Adrenal gland (tissue), 12 donors: Measurements from ENCODE around the gene KCNIP2. TPM values are rescaled to one million over a fixed set of nuclear protein-coding genes. Genes with fewer than 3 reads are reported as not detected.
"Not testable (repeated sequence)": the region's sequence is repeated elsewhere in the genome, so short reads cannot be mapped to it uniquely, and the experiment has no call there.

Experiments used
- DNase-seq, 7 donors: peaks; one replicate each; pipeline ENCODE4 v3.0.0-alpha.2; 2019 to 2020
- H3K27ac ChIP-seq, 5 donors: fragments of 200-600 bp; sonication (generic) in 4 of 5; 1 replicate in 3 of 5; 2 replicates in 2 of 5; pipeline versions ENCODE4 v1.5.1 to v1.8.0; 2016 to 2020; ENCODE audit warnings: mild to moderate bottlenecking in 1 of 5
- H3K27me3 ChIP-seq: fragments of 200-600 bp; 2 replicates; pipeline ENCODE4 v1.8.0; 2021
- H3K36me3 ChIP-seq, 2 donors: fragments of 200-600 bp; replicated peaks in 1 of 2; 1 replicate in 1 of 2; 2 replicates in 1 of 2; pipeline versions ENCODE4 v1.5.1 to v1.8.0; 2018 to 2022
- H3K4me1 ChIP-seq, 2 donors: fragments of 200-600 bp; replicated peaks in 1 of 2; 1 replicate in 1 of 2; 2 replicates in 1 of 2; pipeline versions ENCODE4 v1.5.1 to v1.8.0; 2018 to 2021
- H3K4me3 ChIP-seq, 4 donors: fragments of 200-600 bp; sonication (generic) in 3 of 4; one replicate each; pipeline ENCODE4 v1.5.1; 2016 to 2018
- H3K9me3 ChIP-seq, 3 donors: fragments of 200-600 bp; sonication (generic) in 1 of 3; replicated peaks in 1 of 3; 1 replicate in 2 of 3; 2 replicates in 1 of 3; pipeline versions ENCODE4 v1.5.1 to v1.8.0; 2016 to 2021
- CTCF ChIP-seq, 6 experiments: fragments of 450-650 bp in 4 of 6; fragments of 200-600 bp in 2 of 6; sonication (generic) in 1 of 6; IDR thresholded peaks; 1 replicate in 5 of 6; 2 replicates in 1 of 6; pipeline versions ENCODE4 v1.5.1 to v1.8.0; 2016 to 2021; ENCODE audit warnings: antibody characterized with exemption in 6 of 6, mild to moderate bottlenecking in 2 of 6, moderate library complexity in 1 of 6
- POLR2A ChIP-seq, 2 donors: fragments of 450-650 bp; IDR thresholded peaks; one replicate each; pipeline ENCODE4 v1.6.1; 2017; ENCODE audit warnings: antibody characterized with exemption in 2 of 2, mild to moderate bottlenecking in 2 of 2, moderate library complexity in 1 of 2
- WGBS, 4 donors: extraction: QIAGEN DNeasy Blood & Tissue Kit in 2 of 4; methylation state at CpG; one replicate each; pipeline versions ENCODE4 v1.1.5 to v1.1.7; 2013 to 2017; 5-methylcytosine and 5-hydroxymethylcytosine counted together
- intact Hi-C, 2 donors: fragments of 100-400 bp; cut with DNase I; formaldehyde crosslinking; loops; one replicate each; pipeline versions ENCODE4 v1.14.1 to v1.15.0; 2022 to 2023
- polyA plus RNA-seq, 3 donors: library from polyadenylated mRNA; stranded (reverse); fragments of 200-250 nt in 2 of 3; fragments of 350-450 nt in 1 of 3; fragmentation: Illumina TruSeq in 1 of 3; extraction: RNeasy Lipid Tissue Mini Kit (QIAGEN cat#74804) in 1 of 3; gene quantifications; one replicate each; pipeline ENCODE4 v1.2.3, GENCODE V29; 2013 to 2014
- total RNA-seq, 9 donors: library from RNA; depleted of rRNA in 4 of 9; stranded (reverse); fragments of >200 nt in 4 of 9; fragments of 120-200 nt in 1 of 9; fragmentation: NEBNext Ultra II Directional in 1 of 9; extraction: Animal tissue kit (Norgen Biotek cat#: 25700) in 1 of 9; gene quantifications; one replicate each; pipeline versions ENCODE4 v1.1.0 to v1.2.4, GENCODE V29; 2013 to 2023
- donor health status: healthy with polysubstance abuse.
- donor health status: Bipolar disorder and iron deficiency.
- donor health status: DM: yes; HTN: yes; CAD: no.
- donor health status: DM: no; HTN: no; CAD: no.
- donor health status: DM: no; HTN: no; CAD: no.
- donor health status: DM: yes; HTN: yes; CAD: no.

Gene KCNIP2
- total and polyA plus RNA-seq, 12 donors, result 2.2 to 23.0 (median 4.6) TPM; not detected in 1

DNA sequence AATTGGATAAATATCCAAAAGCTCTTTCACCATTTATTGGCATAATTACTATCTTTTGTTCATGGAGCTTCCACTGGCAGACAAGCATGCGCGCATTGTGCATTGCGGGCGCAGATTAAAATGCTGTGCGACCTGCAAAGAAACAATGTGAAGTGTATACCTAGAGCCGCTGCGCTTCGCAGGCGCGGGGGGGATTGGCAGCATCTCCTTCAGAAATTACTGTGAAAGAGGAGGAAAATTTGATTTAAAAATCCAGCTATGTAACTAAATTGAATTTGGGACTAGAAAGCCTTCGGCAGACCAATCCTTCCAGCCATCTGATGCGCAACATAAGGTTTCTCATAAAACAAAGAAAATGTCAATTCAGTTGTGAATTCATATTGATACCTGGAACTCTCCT lies 50.1 kb downstream of the KCNIP2 start:
- Histone ChIP-seq H3K27ac (no peak overlapping the region), H3K4me1 (no peaks in the 10 kb centered on the region), H3K27me3 (no peaks in the 10 kb centered on the region), H3K9me3 (no peaks in the 10 kb centered on the region), H3K36me3 (peaks cover 0 to 99% of the 10 kb centered on the region in 2 donors), H3K4me3 (no peak overlapping the region)
- no peak for TF ChIP-seq CTCF (IDR thresholded peaks at IDR 0.05)
- TF ChIP-seq POLR2A (IDR thresholded peaks at IDR 0.05), result no peak
- no peak for DNase-seq
- 89 to 98% (median 93%) methylated on average over 12 of the region's 12 CpGs for WGBS, 4 donors
- intact Hi-C loops, result loop anchor here in 1 of 2 donors (10.0 kb wide), 1 partner anchor 849 kb away; no protein-coding TSS in a partner anchor

DNA sequence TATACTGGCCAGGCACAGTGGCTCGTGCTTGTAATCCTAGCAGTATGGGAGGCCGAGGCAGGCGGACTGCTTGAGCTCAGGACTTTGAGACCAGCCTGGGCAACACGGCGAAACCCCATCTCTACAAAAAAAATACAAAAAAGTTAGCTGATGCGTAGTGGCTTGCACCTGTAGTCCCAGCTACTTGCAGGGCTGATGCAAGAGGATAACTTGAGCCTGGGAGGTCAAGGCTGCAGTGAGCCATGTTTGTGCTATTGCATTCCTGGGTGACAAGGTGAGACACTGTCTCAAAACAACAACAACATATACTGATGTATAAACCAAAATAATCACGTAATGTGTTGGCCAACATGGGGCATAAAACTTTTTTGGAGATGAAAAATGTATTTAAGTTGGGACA lies 53.9 kb downstream of the KCNIP2 start:
- Histone ChIP-seq H3K36me3 (peaks cover 0 to 97% of the 10 kb centered on the region in 2 donors), H3K27ac (no peak overlapping the region), H3K4me1 (no peaks in the 10 kb centered on the region), H3K27me3 (no peaks in the 10 kb centered on the region), H3K4me3 (no peak overlapping the region), H3K9me3 (no peaks in the 10 kb centered on the region)
- no peak for TF ChIP-seq CTCF (IDR thresholded peaks at IDR 0.05)
- WGBS, 4 donors, result 89 to 97% (median 92%) methylated on average over 7 of the region's 7 CpGs
- intact Hi-C loops, result loop anchor here in 1 of 2 donors (10.0 kb wide), 1 partner anchor 845 kb away; no protein-coding TSS in a partner anchor
- no peak for DNase-seq

DNA sequence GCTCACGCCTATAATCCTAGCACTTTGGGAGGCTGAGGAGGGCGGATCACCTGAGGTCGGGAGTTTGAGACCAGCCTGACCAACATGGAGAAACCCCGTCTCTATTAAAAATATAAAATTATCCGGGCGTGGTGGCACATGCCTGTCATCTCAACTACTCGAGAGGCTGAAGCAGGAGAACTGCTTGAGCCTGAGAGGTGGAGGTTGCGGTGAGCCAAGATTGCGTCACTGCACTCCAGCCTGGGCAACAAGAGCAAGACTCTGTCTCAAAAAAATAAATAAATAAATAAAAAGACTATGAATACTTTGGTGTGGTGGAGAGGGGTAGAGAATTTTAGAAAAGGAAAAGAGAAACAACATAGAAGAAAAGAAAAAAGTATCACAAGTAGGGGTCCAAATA lies 54.4 kb downstream of the KCNIP2 start:
- H3K27me3 ChIP-seq, intact Hi-C loops, DNase-seq: not testable (repeated sequence)

GRCh38 chr10:101785801-101786200 lies 57.8 kb downstream of the KCNIP2 start:
- Histone ChIP-seq H3K27me3 (no peaks in the 10 kb centered on the region), H3K4me1 (peaks cover 9 to 15% of the 10 kb centered on the region in 2 donors), H3K4me3 (no peak overlapping the region), H3K9me3 (no peaks in the 10 kb centered on the region), H3K36me3 (peaks cover 0 to 59% of the 10 kb centered on the region in 2 donors), H3K27ac (no peak overlapping the region)
- intact Hi-C loops, result no loop called here
- TF ChIP-seq POLR2A (IDR thresholded peaks at IDR 0.05), result no peak
- no peak for TF ChIP-seq CTCF (IDR thresholded peaks at IDR 0.05)
- no peak for DNase-seq
- 78 to 91% (median 89%) methylated on average over 2 of the region's 2 CpGs for WGBS, 4 donors

More for the DNA sequence above, 54.4 kb downstream of the KCNIP2 start:
- 90 to 94% (median 91%) methylated on average over 9 of the region's 9 CpGs for WGBS, 4 donors
- not testable (repeated sequence) for H3K4me1 ChIP-seq, H3K4me3 ChIP-seq, H3K9me3 ChIP-seq, H3K27ac ChIP-seq
- peaks cover 0 to 93% of the 10 kb centered on the region in 2 donors for H3K36me3 ChIP-seq

DNA sequence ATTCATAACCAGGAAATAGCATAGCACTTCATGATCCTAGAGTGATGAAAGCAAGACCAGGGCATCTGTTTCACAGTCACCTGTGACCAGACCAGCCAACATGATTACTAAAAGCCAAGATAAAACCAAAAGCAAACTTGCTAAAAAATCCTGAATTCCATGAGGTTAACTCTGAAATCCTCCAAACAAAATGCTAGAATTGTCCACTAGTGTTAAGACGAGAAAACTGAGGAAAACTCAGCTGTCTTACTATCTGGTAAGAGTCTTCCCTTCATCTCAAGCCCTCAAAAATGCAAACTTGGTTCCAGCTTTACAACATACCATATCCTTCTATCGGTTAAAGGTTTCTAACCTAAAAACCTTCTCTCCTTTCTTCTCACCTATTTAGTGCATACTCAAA lies 59.0 kb downstream of the KCNIP2 start:
- peaks cover 15 to 23% of the 10 kb centered on the region in 2 donors for H3K4me1 ChIP-seq
- no peak overlapping the region for H3K4me3 ChIP-seq
- no peak for TF ChIP-seq POLR2A (IDR thresholded peaks at IDR 0.05)
- TF ChIP-seq CTCF (IDR thresholded peaks at IDR 0.05), result no peak
- H3K9me3 ChIP-seq, result no peaks in the 10 kb centered on the region
- DNase-seq, result no peak
- WGBS, 4 donors, result 89 to 96% (median 91%) methylated on average over 2 of the region's 2 CpGs
- intact Hi-C loops, result loop anchor here in 1 of 2 donors (5.0 kb wide), 1 partner anchor 182 kb away; no protein-coding TSS in a partner anchor
- H3K27ac ChIP-seq, result no peak overlapping the region
- H3K36me3 ChIP-seq, result peaks cover 0 to 46% of the 10 kb centered on the region in 2 donors
- no peaks in the 10 kb centered on the region for H3K27me3 ChIP-seq
